ENCODE results near the gene WNT9B. TPM values are rescaled to one million over a fixed set of nuclear protein-coding genes. Genes with fewer than 3 reads are reported as not detected.
A peak's percentile ranks its signal among the peaks of the same experiment; 100 is the strongest.
"Not testable (repeated sequence)": the region's sequence is repeated elsewhere in the genome, so short reads cannot be mapped to it uniquely, and the experiment has no call there.

WNT9B gene
- polyA plus RNA-seq, 1 experiment = not detected

DNA sequence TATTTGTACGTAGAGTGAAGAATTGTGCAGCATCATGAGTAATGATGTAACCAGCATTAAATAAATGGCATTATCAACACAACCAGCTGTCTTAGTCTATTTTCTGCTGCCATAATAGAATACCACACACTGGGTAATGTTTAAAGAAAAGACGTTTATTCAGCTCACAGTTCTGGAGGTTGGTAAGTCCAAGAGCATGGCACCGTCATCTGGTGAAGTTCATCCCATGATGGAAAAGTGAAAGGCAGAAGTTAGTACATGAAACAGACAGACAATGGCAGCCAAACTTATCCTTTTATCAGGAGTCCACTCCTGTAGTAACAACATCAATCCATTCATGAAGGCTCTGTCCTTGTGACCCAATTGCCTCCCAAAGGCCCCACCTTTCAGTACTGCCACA lies 65.2 kb downstream of the WNT9B start:
- DNase-seq (ENCODE audit: low read depth) = no peak
- ChIA-PET POLR2A (no interaction called here), CTCF (no interaction called here)
- Histone ChIP-seq H3K27me3 (ENCODE audit: control insufficient read depth, insufficient read depth, low read length) (peaks cover 5% of the 10 kb centered on the region; the same call in 1 of the 2 replicates), H3K36me3 (ENCODE audit: control insufficient read depth, insufficient read depth, low read length) (no peaks in the 10 kb centered on the region), H3K4me3 (ENCODE audit: low read depth, low read length) (no peak overlapping the region)
- TF ChIP-seq, protein P1, sequence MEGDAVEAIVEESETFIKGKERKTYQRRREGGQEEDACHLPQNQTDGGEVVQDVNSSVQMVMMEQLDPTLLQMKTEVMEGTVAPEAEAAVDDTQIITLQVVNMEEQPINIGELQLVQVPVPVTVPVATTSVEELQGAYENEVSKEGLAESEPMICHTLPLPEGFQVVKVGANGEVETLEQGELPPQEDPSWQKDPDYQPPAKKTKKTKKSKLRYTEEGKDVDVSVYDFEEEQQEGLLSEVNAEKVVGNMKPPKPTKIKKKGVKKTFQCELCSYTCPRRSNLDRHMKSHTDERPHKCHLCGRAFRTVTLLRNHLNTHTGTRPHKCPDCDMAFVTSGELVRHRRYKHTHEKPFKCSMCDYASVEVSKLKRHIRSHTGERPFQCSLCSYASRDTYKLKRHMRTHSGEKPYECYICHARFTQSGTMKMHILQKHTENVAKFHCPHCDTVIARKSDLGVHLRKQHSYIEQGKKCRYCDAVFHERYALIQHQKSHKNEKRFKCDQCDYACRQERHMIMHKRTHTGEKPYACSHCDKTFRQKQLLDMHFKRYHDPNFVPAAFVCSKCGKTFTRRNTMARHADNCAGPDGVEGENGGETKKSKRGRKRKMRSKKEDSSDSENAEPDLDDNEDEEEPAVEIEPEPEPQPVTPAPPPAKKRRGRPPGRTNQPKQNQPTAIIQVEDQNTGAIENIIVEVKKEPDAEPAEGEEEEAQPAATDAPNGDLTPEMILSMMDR (IDR thresholded peaks at IDR 0.05; ENCODE audit: insufficient read depth, low read depth, low read length) = no peak

DNA sequence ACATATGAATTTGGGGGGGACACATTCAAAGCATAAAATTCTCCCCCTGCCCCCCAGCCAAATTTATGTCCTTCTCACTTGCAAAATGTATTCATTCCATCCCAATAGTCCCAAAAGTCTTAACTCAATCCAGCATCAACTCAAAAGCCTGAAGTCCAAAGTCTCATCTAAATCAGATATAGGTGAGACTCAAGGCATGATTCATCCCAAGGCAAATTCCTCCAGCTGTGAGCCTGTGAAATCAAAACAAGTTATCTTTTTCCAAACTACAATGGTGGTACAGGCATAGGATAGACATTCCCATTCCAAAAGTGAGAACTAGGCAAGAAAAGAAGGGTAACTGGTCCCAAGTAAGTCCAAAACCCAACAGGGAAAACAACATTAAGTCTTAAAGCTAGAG lies 65.7 kb downstream of the WNT9B start:
- ChIA-PET POLR2A (no interaction called here), CTCF (no interaction called here)
- TF ChIP-seq, protein P1 (IDR thresholded peaks at IDR 0.05; ENCODE audit: insufficient read depth, low read depth, low read length) = no peak
- H3K27me3 ChIP-seq (ENCODE audit: control insufficient read depth, insufficient read depth, low read length) = peaks cover 5% of the 10 kb centered on the region; the same call in 1 of the 2 replicates
- no peak for DNase-seq (ENCODE audit: low read depth)
- no peaks in the 10 kb centered on the region for H3K36me3 ChIP-seq (ENCODE audit: control insufficient read depth, insufficient read depth, low read length)
- no peak overlapping the region for H3K4me3 ChIP-seq (ENCODE audit: low read depth, low read length)

DNA sequence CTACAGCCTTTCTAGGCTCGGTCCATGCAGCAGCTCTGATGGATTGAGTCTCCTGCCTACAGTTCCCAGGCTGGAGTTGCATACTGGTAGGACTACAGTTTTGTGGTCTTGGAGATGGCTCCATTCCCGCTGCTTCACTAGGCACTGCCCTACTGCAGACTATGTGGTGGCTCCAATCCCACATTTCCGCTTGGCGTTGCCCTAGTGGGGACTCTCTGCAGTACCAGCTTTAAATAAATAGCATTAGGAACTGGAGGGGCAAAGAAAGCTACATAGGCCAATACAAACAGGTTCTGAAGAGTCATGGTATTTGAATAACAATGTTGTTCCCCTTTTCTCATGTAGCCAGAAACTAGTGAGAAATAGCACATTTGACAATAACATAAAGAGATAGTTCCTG lies 66.1 kb downstream of the WNT9B start:
- TF ChIP-seq, protein P1 (IDR thresholded peaks at IDR 0.05; ENCODE audit: insufficient read depth, low read depth, low read length) = no peak
- ChIA-PET POLR2A (no interaction called here), CTCF (no interaction called here)

DNA sequence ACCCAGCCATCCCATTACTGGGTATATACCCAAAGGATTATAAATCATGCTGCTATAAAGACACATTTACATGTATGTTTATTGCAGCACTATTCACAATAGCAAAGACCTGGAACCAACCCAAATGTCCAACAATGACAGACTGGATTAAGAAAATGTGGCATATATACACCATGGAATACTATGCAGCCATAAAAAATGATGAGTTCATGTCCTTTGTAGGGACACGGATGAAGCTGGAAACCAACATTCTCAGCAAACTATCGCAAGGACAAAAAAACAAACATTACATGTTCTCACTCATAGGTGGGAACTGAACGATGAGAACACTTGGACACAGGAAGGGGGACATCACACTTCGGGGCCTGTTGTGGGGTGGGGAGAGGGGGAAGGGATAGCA lies 70.6 kb downstream of the WNT9B start:
- H3K36me3 ChIP-seq (ENCODE audit: control insufficient read depth, insufficient read depth, low read length); CTCF ChIA-PET; DNase-seq (ENCODE audit: low read depth); POLR2A ChIA-PET; H3K27me3 ChIP-seq (ENCODE audit: control insufficient read depth, insufficient read depth, low read length): not testable (repeated sequence)
- peak overlapping the region; percentile 90; the same call in 1 of the 2 replicates for H3K4me3 ChIP-seq (ENCODE audit: low read depth, low read length)

More for the DNA sequence above, 66.1 kb downstream of the WNT9B start:
- no peak for DNase-seq (ENCODE audit: low read depth)
- no peaks in the 10 kb centered on the region for H3K36me3 ChIP-seq (ENCODE audit: control insufficient read depth, insufficient read depth, low read length)
- no peak overlapping the region for H3K4me3 ChIP-seq (ENCODE audit: low read depth, low read length)
- peaks cover 5% of the 10 kb centered on the region; the same call in 1 of the 2 replicates for H3K27me3 ChIP-seq (ENCODE audit: control insufficient read depth, insufficient read depth, low read length)

DNA sequence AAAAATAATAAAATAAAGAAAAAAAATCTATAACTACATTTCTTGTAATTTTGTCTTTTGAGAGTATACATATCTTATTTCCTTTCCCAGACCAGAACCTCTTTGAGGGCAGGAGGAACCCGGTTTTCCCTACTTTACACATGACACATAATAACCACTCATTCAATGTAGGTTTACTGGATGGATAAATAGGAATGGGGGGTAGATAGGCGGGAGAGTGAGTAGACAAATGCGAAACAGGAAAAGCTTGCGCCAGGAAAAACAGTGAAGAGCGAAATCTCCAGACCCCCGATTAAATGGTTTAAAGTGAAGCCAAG lies 71.1 kb downstream of the WNT9B start:
- TF ChIP-seq, protein P1 (IDR thresholded peaks at IDR 0.05; ENCODE audit: insufficient read depth, low read depth, low read length) = no peak
- peak overlapping the region; percentile 90 for H3K4me3 ChIP-seq (ENCODE audit: low read depth, low read length)
- no peak for DNase-seq (ENCODE audit: low read depth)
- POLR2A ChIA-PET = no interaction called here
- no peaks in the 10 kb centered on the region for H3K27me3 ChIP-seq (ENCODE audit: control insufficient read depth, insufficient read depth, low read length)
- CTCF ChIA-PET = no interaction called here
- no peaks in the 10 kb centered on the region; the same call in 1 of the 2 replicates for H3K36me3 ChIP-seq (ENCODE audit: control insufficient read depth, insufficient read depth, low read length)

DNA sequence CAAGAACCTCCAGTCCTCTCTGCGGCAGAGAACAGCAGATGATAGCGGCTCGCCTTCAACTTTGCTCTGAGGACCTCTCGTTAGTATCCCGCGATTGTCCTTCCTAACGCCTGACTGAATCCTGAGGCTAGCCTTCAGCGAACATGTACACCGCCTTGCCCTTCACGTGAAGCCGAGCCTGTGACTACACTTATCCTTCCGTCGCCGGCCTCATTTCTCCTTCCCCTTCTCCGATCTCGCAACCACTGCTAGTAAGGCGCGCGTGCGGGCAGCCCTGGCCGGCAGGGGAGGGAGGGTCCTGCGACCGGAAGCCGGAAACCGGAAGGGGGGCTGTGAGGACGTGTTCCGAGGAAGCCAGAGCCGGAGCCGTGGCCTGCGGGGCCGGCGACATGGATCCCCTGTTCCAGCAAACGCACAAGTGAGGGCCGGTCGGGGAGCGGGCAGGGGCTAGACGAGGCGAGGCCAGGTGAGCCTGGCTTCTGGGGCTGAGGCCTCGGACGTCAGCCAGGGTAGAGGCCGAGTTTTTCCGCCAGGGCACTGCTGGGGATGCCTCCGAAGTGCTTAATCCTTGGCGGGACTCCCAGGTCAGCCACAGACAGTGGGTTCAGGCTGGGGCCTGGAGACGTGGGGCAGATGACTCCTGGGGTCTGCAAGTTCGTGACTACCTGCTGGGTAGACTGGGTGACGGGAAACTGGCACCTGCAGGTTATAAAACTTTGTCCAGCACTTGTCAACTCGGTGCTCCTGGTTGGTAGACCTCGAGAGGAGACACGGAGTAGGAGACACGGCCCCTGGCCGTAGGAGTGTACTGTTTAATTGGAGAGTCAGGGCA lies 71.6 kb downstream of the WNT9B start, which contains the start of gene GOSR2:
TSS of gene GOSR2 (plus strand) at position 357 of the 832 bp plus-strand sequence. CDS start at position 390, 33 bp downstream.
- DNase-seq (ENCODE audit: low read depth) = peak; percentile 63
- TF ChIP-seq, protein P1 (IDR thresholded peaks at IDR 0.05; ENCODE audit: insufficient read depth, low read depth, low read length) = no peak
- no peaks in the 10 kb centered on the region for H3K27me3 ChIP-seq (ENCODE audit: control insufficient read depth, insufficient read depth, low read length)
- H3K4me3 ChIP-seq (ENCODE audit: low read depth, low read length) = peak within 1 kb of the TSS; percentile 90
- H3K36me3 ChIP-seq (ENCODE audit: control insufficient read depth, insufficient read depth, low read length) = no peaks in the 10 kb centered on the region; the same call in 1 of the 2 replicates
- ChIA-PET CTCF (no interaction called here), POLR2A (no interaction called here)
